NCI-H128 (cell line): ENCODE measurements around the gene OR10G4.
"Not testable (repeated sequence)": the region's sequence is repeated elsewhere in the genome, so short reads cannot be mapped to it uniquely, and the experiment has no call there.

Experiments
- DNase-seq: peaks from one replicate; lab custom pipeline; 2025; ENCODE audit not compliant: unreplicated experiment; lab: John Stamatoyannopoulos, UW

OR10G4 gene, protein sequence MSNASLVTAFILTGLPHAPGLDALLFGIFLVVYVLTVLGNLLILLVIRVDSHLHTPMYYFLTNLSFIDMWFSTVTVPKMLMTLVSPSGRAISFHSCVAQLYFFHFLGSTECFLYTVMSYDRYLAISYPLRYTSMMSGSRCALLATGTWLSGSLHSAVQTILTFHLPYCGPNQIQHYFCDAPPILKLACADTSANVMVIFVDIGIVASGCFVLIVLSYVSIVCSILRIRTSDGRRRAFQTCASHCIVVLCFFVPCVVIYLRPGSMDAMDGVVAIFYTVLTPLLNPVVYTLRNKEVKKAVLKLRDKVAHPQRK

DNA sequence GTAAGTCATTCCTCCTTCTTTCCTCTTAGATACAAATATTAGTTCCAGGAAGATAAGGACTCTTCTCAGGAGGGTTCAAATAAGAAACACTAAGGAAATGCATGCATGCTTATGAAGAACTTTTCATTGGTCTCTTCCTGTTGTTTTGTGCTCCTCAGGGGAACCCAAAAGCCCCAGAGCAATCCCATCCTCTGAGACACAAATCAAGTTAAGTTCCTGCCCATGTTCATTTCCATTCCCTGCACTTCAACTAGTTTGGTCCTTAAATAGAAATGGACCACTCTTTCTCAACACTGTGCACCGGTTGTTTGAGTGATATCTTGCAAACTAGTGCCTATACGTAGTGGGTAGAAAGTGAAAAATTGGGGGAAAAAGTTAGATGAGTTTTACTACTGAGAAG, at the start of gene OR10G4:
Gene OR10G4 (plus strand): TSS at position 301 of the 400 bp plus-strand sequence. CDS start 2,578 bp downstream, outside the sequence.
- no peak for DNase-seq

DNA sequence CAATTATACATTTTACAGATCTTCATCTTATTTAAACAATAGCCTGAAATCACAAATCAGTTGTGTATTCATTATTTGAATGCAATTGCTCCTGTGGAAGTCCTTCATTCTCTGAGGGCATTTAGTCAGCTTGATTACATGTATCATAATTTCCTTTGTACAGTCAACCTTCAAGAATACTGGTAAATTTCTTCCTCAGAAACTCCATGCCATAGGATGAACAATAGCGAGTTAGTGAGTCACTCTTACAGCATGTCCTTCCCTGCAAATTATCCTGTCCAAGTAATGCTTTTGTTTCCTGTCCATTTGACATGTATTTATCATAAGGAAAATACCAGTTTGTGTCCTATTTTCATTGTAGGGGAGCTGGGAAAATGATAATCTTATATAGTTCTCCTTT, 39.0 kb upstream of the OR10G4 start:
- DNase-seq, result no peak

DNA sequence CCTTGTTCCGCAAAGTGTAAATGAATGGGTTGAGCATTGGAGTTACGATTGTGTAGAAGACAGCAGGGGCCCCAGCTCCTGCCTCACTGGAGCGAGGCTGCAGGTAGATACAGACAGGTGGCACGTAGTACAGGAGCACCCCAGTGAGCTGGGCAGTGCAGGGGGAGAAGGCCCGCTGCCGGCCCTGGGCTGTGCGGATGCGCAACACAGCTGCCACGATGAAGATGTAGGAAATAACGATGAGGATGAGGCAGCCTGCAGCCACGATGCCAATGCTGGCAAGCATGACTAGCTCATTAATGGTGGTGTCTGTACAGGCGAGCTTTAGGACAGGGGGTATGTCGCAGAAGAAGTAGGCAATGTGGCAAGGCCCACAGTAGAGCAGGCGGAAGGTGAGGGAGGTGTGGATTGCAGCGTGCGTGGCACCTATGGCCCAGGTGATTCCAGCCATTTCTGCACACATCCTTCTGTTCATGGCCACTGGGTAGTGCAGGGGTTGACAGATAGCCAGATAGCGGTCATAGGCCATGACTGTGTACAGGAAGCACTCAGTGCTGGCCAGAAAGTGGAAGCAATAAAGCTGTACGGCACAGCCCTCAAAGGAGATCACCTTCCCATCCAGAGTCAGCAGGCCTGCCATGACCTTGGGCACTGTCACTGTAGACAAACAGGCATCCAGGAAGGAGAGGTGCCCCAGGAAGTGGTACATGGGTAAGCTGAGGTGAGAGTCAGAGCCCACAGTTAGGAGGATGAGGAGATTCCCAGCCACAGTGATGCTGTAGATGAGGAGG, 35.8 kb upstream of the OR10G4 start:
- no peak for DNase-seq

DNA sequence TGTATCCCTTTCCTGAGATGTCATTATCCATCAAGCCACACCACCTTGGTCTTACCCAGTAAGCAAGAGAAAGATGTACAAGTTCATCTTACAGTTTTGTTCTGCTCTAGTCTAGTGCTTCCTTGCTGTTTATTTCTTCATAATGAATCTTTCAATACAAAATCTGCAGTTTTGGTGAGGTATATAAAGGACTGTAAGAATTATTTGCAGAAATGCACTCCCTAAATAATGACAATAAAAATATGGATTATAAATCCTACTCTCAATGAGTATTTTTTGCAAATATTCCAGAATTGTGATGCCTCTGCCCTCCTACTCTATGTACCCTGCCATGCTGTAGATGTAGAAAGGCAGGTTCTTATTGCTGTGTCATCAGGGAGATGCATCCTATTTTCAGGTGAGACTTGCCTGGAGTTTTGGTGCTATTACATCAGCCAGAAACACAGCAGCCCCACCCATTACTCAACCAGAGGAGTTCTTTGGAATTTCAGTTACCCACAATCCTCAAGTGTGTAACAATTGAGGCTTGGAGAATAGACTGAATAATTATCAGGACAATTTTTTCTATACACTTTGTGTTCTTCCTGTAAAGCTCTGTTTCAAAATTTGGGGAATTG, 35.0 kb upstream of the OR10G4 start, which contains the start of gene OR10S1:
Gene OR10S1 (minus strand): TSS at position 51 of the 617 bp plus-strand sequence. CDS start 117 bp downstream, outside the sequence.
- DNase-seq, result no peak

DNA sequence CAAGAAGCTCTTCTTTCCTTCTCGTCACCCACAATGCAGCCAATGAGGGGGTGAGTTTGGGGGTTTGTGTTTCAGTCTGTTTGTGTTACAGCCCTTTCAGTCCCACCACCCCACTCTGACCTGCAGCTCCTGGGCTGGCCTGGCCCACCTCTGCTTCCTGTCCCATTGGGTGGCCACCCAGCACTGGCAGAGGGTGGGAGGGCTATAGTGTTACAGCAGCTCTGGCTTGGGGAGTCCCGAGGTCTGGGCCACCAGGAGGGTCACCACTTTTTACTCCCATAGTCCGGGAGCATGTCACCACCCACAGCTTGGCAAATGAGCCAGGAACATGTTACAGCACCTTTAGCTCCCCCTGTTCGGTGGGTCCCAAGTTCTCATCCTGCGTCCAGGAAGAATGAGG, 33.5 kb upstream of the OR10G4 start:
- no peak for DNase-seq

DNA sequence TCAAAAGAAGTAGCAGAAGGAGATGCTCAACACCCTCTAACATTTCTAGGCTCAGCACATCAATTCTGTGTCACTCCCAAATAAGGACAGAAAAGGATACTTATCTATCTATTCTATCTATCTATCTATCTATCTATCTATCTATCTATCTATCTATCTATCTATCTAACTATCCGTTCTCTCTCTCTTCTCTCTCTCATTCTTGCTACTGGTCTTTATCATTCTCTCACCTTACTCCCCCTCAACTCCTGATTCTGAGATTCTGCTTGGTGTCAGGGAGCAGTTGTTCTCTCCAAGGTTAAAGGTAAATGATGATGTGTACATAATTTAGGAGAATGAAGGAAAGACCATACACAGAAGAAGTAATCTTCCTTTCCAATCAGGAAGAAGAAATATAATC, 17.7 kb upstream of the OR10G4 start, which contains the start of gene OR10G6:
Gene OR10G6 (minus strand): TSS at position 43 of the 400 bp plus-strand sequence. CDS start 0 bp downstream, at position 43.
- DNase-seq, result no peak

DNA sequence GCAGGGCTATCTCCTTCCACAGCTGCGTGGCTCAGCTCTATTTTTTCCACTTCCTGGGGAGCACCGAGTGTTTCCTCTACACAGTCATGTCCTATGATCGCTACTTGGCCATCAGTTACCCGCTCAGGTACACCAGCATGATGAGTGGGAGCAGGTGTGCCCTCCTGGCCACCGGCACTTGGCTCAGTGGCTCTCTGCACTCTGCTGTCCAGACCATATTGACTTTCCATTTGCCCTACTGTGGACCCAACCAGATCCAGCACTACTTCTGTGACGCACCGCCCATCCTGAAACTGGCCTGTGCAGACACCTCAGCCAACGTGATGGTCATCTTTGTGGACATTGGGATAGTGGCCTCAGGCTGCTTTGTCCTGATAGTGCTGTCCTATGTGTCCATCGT, 3.0 kb downstream of the OR10G4 start:
- DNase-seq, result not testable (repeated sequence)

DNA sequence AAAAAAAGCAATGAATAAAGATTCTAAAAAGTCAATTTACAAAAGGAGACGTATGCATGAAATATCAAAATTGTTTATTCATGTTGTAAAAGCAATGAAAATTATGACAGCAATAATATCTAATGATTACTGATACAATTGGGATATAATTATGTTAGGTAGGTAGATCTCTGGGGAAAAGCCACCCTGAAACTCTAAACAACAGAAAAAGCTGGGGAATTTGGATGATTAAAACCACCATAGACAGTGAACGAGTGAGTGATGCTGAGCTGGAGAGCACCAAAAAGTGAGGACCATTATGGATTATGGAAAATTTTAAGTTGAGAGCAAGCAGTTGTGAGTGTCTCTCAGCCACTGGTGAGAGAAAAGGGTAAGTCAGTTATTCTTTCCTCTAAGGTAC, 13.7 kb downstream of the OR10G4 start, which contains the start of gene OR10G8:
Gene OR10G8 (plus strand): TSS at position 301 of the 400 bp plus-strand sequence. CDS start 2,825 bp downstream, outside the sequence.
- no peak for DNase-seq

DNA sequence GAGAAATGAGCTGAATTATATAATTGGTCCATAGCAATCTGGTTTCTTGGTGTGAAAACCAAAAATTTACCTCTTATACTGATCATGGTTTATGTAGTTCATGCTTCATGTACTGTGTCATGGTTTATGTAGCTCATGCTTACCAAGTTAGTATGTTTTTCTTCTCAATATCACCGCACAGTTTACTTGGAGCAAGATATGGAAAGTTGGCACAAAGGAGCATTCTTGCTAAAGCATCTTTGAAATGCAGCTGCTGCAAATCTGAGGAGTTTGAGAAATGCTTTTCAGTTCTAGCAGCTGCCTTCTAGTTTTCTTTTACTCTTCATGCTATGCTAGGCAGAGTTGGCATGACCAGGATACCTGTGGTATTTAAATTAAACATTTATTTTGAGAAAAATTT, 23.9 kb downstream of the OR10G4 start:
- no peak for DNase-seq

DNA sequence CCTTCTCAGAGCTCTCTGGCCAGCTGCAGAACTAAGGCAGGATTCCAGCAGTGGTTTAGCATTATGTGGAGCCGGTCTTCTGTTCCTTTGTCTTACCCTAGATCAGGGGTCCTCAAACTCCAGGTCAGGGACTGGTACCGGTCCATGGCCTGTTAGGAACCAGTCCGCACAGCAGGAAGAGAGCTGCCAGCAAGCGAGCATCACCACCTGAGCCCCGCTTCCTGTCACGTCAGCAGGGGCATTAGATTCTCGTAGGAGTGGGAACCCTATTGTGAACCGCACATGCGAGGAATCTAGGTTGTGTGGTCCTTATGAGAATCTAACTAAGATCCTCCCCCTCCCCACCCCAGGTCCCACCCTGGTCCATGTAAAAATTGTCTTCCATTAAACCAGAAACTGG, 26.8 kb downstream of the OR10G4 start:
- DNase-seq, result no peak

DNA sequence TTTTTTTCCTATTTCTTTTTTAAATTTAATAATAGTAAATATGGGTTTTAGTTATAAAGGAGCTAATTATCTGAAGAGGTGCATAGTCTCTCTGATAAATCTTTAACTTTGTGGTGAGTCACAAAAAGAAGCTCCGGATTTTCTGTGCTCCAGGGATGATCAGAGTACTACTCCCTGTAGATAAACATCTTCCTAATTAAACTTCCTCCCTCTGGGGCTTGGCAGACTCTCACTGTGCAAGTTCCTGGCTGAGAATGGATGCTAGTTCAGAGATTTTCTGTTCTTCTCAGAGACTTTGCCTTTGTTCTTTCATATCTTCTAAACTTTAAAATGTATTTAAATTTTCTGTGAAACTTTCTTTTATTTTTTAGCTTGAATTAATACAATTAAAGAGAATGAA, 28.5 kb downstream of the OR10G4 start, which contains the start of gene OR10G7:
Gene OR10G7 (minus strand): TSS at position 72 of the 400 bp plus-strand sequence. CDS start 2,324 bp downstream, outside the sequence.
- DNase-seq, result no peak

DNA sequence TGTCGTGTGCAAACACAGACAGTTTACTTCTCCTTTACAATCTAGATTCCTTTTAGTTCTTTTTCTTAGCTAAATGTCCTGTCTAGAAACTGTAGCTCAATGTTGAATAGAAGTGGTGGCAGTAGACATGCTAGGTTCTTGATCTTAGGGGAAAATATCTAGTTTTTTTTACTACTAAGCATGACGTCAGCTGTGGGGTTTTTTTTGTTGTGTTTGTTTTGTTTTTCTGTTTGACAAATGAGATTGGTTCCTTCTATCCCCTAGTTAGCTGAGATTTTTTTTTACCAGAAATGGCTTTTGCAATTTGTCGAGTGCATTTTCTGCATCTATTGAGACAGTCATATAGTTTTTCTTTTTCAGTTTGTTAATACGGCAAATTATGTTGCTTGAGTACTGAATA, 30.6 kb downstream of the OR10G4 start:
- DNase-seq, result no peak

DNA sequence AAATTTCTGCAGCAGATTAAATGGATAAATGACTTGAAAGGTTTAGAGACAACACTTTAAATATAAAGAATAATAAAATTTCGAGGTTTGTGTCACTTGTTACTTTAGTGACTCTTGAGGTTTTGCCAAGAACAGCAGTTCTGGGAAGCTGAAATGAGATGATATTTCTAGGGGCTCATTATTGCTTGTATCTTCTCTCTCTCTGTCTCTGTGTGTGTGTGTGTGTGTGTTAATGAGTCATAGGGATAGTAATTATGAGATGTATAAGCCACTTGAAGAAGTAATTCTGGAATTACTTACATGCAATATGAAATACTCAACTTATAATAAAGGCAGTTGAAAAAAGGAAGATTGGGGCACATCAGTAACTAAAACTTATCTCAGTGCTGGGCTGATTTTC, 38.0 kb downstream of the OR10G4 start:
- no peak for DNase-seq

DNA sequence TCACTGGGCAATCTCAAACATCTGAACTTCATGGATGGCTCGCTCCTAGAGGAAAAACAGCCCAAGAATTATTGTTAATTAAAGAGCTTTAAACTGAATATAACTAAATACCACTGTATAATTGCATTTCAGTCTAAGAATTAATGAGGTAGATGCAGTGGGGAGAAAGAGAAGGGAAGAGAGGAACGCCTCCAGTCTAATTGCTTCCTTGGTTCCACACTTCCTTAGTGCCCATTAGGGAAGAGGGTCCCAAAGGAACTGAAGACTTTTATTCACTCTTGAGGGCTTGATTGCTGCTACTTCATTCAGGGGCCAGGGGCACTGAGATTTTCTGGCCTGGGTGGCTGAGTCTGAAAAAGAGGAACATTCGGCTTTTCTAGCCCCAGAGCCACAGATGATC, 40.2 kb downstream of the OR10G4 start:
- no peak for DNase-seq
